Activated CD4-positive, alpha-beta T cell treated with anti-CD3 and anti-CD28 coated beads for 36 hours (primary cell): ENCODE data around the gene SPPL2A. TPM values are rescaled to one million over a fixed set of nuclear protein-coding genes. Genes with fewer than 3 reads are reported as not detected.
A peak's percentile ranks its signal among the peaks of the same experiment; 100 is the strongest.

ENCODE experiments used
- ATAC-seq: fragments of 200-7000 bp; cut with Tn5 transposase; one replicate; pipeline ENCODE4 v1.10.0; 2021; ENCODE audit warnings: mild to moderate bottlenecking, moderate library complexity
- CTCF ChIA-PET: fragments of 350-600 bp; sonication (Branson Sonifier 250); formaldehyde crosslinking; loops from one replicate; lab custom pipeline; 2021; ENCODE audit warnings: antibody characterized with exemption; lab: Charles Lee
- POLR2A ChIA-PET: fragments of 350-600 bp; sonication (Branson Sonifier 250); formaldehyde crosslinking; loops from one replicate; lab custom pipeline; 2021; ENCODE audit warnings: antibody characterized with exemption, inconsistent platforms; lab: Charles Lee
- DNase-seq: peaks from one replicate; pipeline ENCODE4 v3.0.0-alpha.2; 2020
- H3K27ac Mint-ChIP-seq: one replicate; pipeline ENCODE4 v1.8.0; 2021; ENCODE audit warnings: mixed read lengths
- H3K27me3 Mint-ChIP-seq: one replicate; pipeline ENCODE4 v1.8.0; 2021; ENCODE audit warnings: mixed read lengths
- H3K36me3 Mint-ChIP-seq: one replicate; pipeline ENCODE4 v1.8.0; 2021; ENCODE audit warnings: low read depth, mixed read lengths
- H3K4me1 Mint-ChIP-seq: one replicate; pipeline ENCODE4 v1.8.0; 2021; ENCODE audit warnings: mixed read lengths
- H3K4me3 Mint-ChIP-seq: one replicate; pipeline ENCODE4 v1.8.0; 2021; ENCODE audit warnings: mild to moderate bottlenecking, moderate library complexity, mixed read lengths
- H3K9me3 Mint-ChIP-seq: one replicate; pipeline ENCODE4 v1.8.0; 2021; ENCODE audit warnings: low read depth, mixed read lengths
- intact Hi-C, 2 experiments: fragments of 100-400 bp; cut with DNase I in 1 of 2; cut with micrococcal nuclease in 1 of 2; formaldehyde crosslinking; loops; one replicate each; pipeline versions ENCODE4 v1.14.2 to v1.15.1; 2022 to 2024; cut with DNase I, micrococcal nuclease
- total RNA-seq, 2 experiments: library from RNA; stranded (reverse); gene quantifications; one replicate each; pipeline ENCODE4 v1.2.3, GENCODE V29; 2021

Gene SPPL2A
- total RNA-seq, 2 experiments from 2014 or later: 53.1 to 66.1 TPM

DNA sequence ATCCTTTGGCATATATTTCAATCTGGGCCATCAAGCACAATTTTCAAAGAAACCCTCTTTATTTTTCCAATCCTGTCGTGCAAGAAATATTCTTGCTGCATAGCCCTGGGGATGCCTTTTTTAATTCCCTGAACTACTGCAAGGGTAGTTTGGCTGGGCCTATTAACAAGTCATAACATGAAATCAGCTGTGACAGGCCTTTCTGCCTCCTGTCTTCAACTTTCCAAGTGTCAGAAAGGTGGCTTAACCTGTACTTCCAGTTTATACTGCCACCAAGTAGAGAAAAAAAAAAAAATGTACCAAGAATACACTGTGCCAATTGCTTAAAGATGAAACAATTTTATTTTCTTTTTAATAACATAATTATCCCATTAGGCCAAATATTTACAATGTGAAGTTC, 32.4 kb upstream of the SPPL2A start:
- Mint-ChIP-seq H3K9me3 (no peaks in the 10 kb centered on the region), H3K27me3 (no peaks in the 10 kb centered on the region), H3K4me3 (no peak overlapping the region), H3K27ac (no peak overlapping the region), H3K4me1 (peaks cover 5% of the 10 kb centered on the region), H3K36me3 (no peaks in the 10 kb centered on the region)
- no peak for ATAC-seq
- CTCF ChIA-PET: no interaction called here
- intact Hi-C loops: no loop called here
- POLR2A ChIA-PET: no interaction called here
- DNase-seq: no peak

DNA sequence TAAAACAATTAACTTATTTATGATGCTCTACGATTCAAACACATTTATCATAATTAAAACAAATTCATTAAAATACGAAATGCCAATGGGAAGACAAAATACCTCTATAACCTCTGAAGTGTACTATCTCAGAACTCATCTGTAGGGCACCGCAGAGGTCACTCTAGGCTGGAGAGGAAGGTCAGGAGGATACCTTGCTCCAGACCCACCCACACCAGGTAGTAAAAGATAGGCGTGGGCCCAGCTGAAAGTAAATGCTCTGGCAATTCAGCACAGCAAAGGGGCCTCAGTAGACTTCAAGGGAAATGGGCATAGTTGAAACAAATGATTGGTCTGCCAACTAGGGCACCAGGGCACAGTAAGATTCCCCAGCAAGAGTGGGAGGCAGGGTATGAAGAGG, 26.0 kb upstream of the SPPL2A start:
- POLR2A ChIA-PET: no interaction called here
- Mint-ChIP-seq H3K4me1 (no peaks in the 10 kb centered on the region), H3K36me3 (no peaks in the 10 kb centered on the region), H3K27ac (no peak overlapping the region), H3K9me3 (no peaks in the 10 kb centered on the region), H3K4me3 (no peak overlapping the region), H3K27me3 (no peaks in the 10 kb centered on the region)
- ATAC-seq: no peak
- intact Hi-C loops: loop anchor here in 1 of 2 experiments (5.0 kb wide), 1 partner anchor 66 kb away; no protein-coding TSS in a partner anchor
- CTCF ChIA-PET: interaction anchor here (0.9 kb wide), 1 partner anchor 87 kb away, joined by 3 read pairs; no protein-coding TSS in a partner anchor
- DNase-seq: no peak

DNA sequence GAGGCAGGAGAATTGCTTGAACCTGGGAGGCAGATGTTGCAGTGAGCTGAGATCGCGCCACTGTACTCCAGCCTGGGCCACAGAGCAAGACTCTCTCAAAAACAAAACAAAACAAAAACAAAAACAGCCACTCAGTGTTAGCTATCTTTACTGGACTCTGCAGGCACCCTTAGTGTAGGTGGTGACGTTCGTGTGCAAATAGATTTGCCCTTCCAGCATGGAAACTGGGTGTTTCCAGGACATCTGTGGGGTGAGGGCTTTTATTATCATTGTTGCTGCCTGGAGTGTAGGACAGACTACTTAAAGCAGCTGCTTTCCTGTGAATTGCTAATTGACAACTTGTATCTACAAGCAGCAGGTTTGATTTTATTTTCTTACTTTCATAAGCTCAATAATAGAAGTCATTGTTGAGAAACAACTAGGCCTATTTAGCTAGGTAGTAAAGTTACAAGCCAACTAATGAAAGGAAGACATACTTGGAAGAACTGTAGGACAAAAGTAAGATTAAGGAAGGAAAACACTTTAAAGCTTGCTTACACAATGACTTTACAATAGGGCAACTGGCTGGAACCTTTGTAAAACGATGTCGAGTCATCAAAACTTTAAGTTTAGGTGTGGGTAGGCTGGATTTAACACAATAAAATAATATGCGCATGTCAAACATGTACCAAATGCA, 25.4 kb upstream of the SPPL2A start:
- Mint-ChIP-seq H3K27me3 (no peaks in the 10 kb centered on the region), H3K4me1 (no peaks in the 10 kb centered on the region), H3K4me3 (no peak overlapping the region), H3K27ac (no peak overlapping the region), H3K9me3 (no peaks in the 10 kb centered on the region), H3K36me3 (no peaks in the 10 kb centered on the region)
- intact Hi-C loops: loop anchor here in 1 of 2 experiments (5.0 kb wide), 1 partner anchor 66 kb away; no protein-coding TSS in a partner anchor
- DNase-seq: no peak
- ATAC-seq: no peak
- CTCF ChIA-PET: interaction anchor here (0.9 to 1.0 kb wide), 2 partner anchors 12 to 88 kb away, joined by 3 read pairs; no protein-coding TSS in a partner anchor
- POLR2A ChIA-PET: no interaction called here

DNA sequence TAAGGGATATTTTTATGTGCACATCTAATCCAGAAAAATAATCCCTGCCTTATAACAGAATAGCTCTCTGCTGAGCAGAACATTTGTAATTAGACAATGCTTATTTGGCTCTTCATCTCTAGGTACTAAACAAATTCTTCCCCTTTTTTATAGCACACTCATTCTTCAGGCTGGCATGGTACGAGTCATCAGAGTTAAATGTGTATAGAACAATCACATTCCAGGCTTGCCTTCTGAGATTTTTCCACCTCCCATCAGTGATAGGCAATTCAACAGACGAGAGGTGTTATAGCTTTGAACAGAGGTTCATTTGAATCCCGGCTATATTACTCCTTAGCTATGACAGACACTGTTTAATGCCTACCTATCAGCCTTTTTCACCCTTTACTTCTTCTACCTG, 21.4 kb upstream of the SPPL2A start:
- Mint-ChIP-seq H3K36me3 (no peaks in the 10 kb centered on the region), H3K27me3 (no peaks in the 10 kb centered on the region), H3K4me3 (no peak overlapping the region), H3K27ac (no peak overlapping the region), H3K9me3 (no peaks in the 10 kb centered on the region), H3K4me1 (no peaks in the 10 kb centered on the region)
- no peak for DNase-seq
- no peak for ATAC-seq
- intact Hi-C loops: no loop called here
- ChIA-PET POLR2A (no interaction called here), CTCF (no interaction called here)

DNA sequence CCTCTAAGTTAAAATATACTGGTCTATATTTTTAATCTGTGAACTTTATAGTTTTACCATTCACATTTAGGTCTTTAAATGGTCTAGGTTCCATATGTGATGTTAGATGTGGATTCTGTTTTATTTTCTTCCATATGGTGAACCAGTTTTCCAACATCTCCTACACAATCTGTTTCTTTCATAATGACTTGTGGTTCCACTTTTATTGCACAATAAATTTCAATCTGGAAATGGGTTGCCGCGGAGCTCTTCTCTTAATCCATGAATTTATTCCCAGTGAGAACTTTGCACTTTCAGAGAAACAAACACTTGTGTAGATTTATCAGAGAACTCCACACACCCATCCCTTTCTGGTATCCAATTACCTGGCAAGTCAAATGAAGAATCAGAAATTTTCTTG, 20.9 kb upstream of the SPPL2A start:
- H3K4me1 Mint-ChIP-seq: no peaks in the 10 kb centered on the region
- H3K27me3 Mint-ChIP-seq: no peaks in the 10 kb centered on the region
- no peak for DNase-seq
- CTCF ChIA-PET: no interaction called here
- H3K4me3 Mint-ChIP-seq: no peak overlapping the region
- H3K36me3 Mint-ChIP-seq: no peaks in the 10 kb centered on the region
- no peaks in the 10 kb centered on the region for H3K9me3 Mint-ChIP-seq
- ATAC-seq: no peak
- intact Hi-C loops: no loop called here
- H3K27ac Mint-ChIP-seq: no peak overlapping the region
- POLR2A ChIA-PET: no interaction called here

DNA sequence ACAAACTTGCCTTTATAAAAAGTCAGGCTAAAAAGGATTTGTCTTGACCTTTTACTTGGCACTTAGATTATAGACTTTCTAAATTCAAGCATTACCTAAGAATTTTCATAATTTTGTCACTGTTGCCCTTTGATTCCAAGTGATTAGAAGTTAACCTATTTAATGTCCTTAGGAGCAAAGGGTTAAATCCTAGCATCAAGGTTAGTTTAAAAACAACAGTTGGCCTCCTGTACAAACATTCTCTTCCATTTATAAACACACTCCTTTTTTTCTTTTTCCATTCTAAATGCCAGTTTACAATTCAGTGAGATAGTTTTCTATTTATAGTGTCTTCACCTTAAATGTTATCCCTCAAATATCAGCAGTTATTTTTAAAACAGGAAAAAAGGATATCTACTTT, 18.4 kb upstream of the SPPL2A start:
- H3K36me3 Mint-ChIP-seq: no peaks in the 10 kb centered on the region
- no peak overlapping the region for H3K27ac Mint-ChIP-seq
- CTCF ChIA-PET: no interaction called here
- POLR2A ChIA-PET: no interaction called here
- intact Hi-C loops: no loop called here
- no peak for ATAC-seq
- H3K4me3 Mint-ChIP-seq: no peak overlapping the region
- DNase-seq: no peak
- no peaks in the 10 kb centered on the region for H3K27me3 Mint-ChIP-seq
- no peaks in the 10 kb centered on the region for H3K4me1 Mint-ChIP-seq
- no peaks in the 10 kb centered on the region for H3K9me3 Mint-ChIP-seq

DNA sequence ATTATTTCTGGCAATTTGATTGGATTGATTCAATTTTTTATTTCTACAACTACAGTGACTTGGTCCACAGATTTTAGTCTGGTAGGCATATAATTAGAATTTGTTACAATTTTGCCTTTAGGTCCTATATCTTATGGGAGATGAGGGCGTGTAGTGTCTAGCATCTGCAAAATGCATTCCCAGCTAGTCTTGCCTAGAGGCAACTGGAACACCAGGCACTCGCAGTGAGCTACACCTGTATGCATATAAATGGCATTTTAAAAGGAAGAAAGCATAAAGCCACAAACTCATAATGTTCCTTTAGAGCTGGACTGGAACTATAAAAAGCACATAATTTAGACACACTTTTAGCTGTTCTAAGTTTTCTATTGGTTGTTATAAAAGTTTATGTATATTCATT, 17.9 kb upstream of the SPPL2A start:
- ATAC-seq: no peak
- Mint-ChIP-seq H3K9me3 (no peaks in the 10 kb centered on the region), H3K27ac (no peak overlapping the region), H3K27me3 (no peaks in the 10 kb centered on the region), H3K36me3 (no peaks in the 10 kb centered on the region), H3K4me3 (no peak overlapping the region), H3K4me1 (no peaks in the 10 kb centered on the region)
- no peak for DNase-seq
- POLR2A ChIA-PET: no interaction called here
- CTCF ChIA-PET: no interaction called here
- intact Hi-C loops: no loop called here

DNA sequence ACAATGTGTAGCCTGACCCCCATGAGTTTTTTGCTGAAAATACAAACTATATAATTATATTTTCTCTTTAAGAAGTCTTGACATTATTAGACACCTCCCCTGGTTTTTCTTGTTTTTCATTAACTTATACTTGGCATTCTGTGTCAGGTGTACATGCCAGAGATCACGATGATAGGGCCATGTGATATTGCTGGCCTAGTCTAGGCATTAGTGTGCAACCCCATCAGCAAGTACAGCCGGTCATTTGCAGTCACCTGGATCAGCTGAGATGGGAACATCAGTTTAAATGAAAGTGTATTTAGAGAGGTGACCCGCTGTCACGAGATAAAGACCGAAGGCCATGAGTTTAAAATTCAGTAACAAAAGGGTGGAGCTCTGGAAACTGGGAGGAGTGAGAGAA, 12.6 kb upstream of the SPPL2A start:
- no peak overlapping the region for H3K27ac Mint-ChIP-seq
- DNase-seq (no peak), ATAC-seq (no peak)
- no peaks in the 10 kb centered on the region for H3K36me3 Mint-ChIP-seq
- POLR2A ChIA-PET: no interaction called here
- H3K27me3 Mint-ChIP-seq: no peaks in the 10 kb centered on the region
- intact Hi-C loops: no loop called here
- CTCF ChIA-PET: interaction anchor here (1.2 kb wide), 1 partner anchor 21 kb away, joined by 3 read pairs; no protein-coding TSS in a partner anchor
- H3K9me3 Mint-ChIP-seq: no peaks in the 10 kb centered on the region
- peaks cover 8% of the 10 kb centered on the region for H3K4me1 Mint-ChIP-seq
- H3K4me3 Mint-ChIP-seq: no peak overlapping the region

DNA sequence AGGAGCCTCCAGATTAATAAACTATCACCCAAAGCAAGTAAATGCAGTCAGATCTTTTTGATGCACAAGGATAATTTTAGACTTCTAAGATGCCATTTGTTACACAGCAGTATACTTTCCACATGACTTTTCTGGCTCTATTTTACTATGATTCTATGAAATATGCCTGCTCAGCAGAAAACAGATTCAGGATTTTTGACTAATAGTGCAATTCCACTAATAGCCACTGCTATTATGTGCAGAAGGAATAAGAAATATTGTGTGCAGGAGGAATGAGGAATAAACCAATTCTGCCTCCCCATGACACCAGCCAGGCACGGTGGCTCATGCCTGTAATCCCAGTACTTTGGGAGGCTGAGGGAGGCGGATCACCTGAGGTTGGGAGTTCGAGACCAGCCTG, 11.5 kb upstream of the SPPL2A start:
- Mint-ChIP-seq H3K27ac (no peak overlapping the region), H3K36me3 (no peaks in the 10 kb centered on the region), H3K4me1 (peaks cover 8% of the 10 kb centered on the region), H3K9me3 (no peaks in the 10 kb centered on the region), H3K4me3 (no peak overlapping the region), H3K27me3 (no peaks in the 10 kb centered on the region)
- no peak for ATAC-seq
- ChIA-PET POLR2A (no interaction called here), CTCF (interaction anchor here (0.7 to 1.2 kb wide), 2 partner anchors 13 to 102 kb away, joined by 3 to 5 read pairs; no protein-coding TSS in a partner anchor)
- intact Hi-C loops: no loop called here
- DNase-seq: no peak

DNA sequence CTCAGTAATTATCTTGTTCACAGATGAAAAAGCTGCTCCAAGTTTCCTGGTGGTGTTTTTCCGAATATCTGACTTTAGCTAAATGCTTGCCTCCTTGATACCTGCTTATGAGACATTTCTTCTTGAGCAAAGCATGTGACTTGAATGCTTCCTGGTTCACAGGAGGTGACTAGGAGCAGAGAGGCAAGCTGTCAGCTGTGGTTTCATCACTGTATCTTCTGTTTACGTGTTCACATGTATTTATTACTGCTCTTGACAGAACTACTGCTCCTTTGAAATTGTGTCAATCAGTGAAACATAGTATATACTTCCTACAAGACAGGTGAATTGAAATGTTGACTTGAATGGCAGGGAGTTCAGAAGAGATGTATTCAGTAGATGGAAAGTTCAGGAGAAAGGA, 8.9 kb upstream of the SPPL2A start:
- Mint-ChIP-seq H3K27ac (peak overlapping the region; percentile 75), H3K27me3 (no peaks in the 10 kb centered on the region), H3K4me3 (no peak overlapping the region), H3K4me1 (peaks cover 8% of the 10 kb centered on the region), H3K36me3 (no peaks in the 10 kb centered on the region), H3K9me3 (no peaks in the 10 kb centered on the region)
- intact Hi-C loops: no loop called here
- POLR2A ChIA-PET: no interaction called here
- ATAC-seq: peak; percentile 93
- DNase-seq: peak; percentile 23
- CTCF ChIA-PET: interaction anchor here (0.7 to 1.5 kb wide), 5 partner anchors 23 to 107 kb away, joined by 3 to 5 read pairs (median 3); no protein-coding TSS in a partner anchor

DNA sequence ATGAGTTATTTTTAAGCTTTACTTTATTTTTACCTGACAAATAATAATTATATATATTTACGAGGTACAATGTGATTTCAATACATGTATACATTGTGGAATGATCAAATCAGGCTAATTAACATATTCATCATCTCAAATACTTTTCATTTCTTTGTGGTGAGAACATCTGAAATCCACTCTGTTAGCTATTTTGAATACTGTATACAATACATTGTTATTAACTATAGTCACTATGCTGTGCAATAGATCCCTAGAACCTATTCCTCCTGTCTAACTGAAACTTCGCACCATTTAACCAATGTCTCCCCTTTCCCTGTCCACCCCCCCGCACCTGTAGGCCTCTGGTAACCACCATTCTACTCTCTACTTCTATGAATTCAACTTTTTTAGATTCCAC, 7.9 kb upstream of the SPPL2A start:
- Mint-ChIP-seq H3K4me3 (no peak overlapping the region), H3K36me3 (no peaks in the 10 kb centered on the region), H3K4me1 (peaks cover 8% of the 10 kb centered on the region), H3K27ac (no peak overlapping the region), H3K27me3 (no peaks in the 10 kb centered on the region), H3K9me3 (no peaks in the 10 kb centered on the region)
- intact Hi-C loops: no loop called here
- CTCF ChIA-PET: interaction anchor here (0.6 to 2.0 kb wide), 3 partner anchors 42 to 112 kb away, joined by 3 to 5 read pairs (median 3); no protein-coding TSS in a partner anchor
- DNase-seq (no peak), ATAC-seq (no peak)
- POLR2A ChIA-PET: no interaction called here

DNA sequence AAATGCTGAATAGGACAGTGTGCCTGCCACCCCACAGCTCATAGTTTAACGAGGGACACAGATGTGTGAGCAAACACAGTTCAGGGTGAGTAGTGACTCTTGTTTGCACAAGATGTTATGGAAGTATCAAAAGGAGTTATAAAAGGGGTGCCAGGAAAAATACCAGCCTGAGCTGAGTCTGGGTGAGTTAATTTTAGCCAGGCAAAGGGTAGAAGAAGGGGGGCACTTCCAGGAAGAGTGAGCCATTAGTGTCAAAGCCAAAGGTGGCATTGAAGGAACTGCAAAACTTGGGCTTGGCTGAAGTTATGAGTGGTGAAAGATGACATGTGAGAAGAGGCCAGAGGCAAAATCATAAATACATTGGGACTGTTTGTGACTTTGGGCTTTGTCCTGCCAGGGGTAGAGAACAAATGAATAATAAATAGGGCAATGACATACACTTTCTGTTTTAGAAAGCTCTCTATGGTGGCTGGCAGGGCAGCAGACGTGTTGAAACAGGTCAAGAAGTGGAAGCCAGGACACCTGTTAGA, 1.9 kb upstream of the SPPL2A start:
- Mint-ChIP-seq H3K27me3 (no peaks in the 10 kb centered on the region), H3K9me3 (no peaks in the 10 kb centered on the region), H3K4me3 (peak overlapping the region; percentile 13), H3K4me1 (peaks cover 35% of the 10 kb centered on the region), H3K36me3 (peaks cover 12% of the 10 kb centered on the region), H3K27ac (peak overlapping the region; percentile 86)
- DNase-seq (peak; percentile 10), ATAC-seq (no peak)
- ChIA-PET CTCF (interaction anchor here (1.3 to 1.8 kb wide), 2 partner anchors 100 to 109 kb away, joined by 4 to 6 read pairs; no protein-coding TSS in a partner anchor), POLR2A (no interaction called here)
- intact Hi-C loops: loop anchor here (5.0 to 10.0 kb wide), 4 partner anchors 505 to 1067 kb away; partner anchors contain the start of gene LYSMD2 (in 1 of the 2)
